Measurements from ENCODE around the gene OR51E1.

The OR51E1 gene, protein sequence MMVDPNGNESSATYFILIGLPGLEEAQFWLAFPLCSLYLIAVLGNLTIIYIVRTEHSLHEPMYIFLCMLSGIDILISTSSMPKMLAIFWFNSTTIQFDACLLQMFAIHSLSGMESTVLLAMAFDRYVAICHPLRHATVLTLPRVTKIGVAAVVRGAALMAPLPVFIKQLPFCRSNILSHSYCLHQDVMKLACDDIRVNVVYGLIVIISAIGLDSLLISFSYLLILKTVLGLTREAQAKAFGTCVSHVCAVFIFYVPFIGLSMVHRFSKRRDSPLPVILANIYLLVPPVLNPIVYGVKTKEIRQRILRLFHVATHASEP

DNA sequence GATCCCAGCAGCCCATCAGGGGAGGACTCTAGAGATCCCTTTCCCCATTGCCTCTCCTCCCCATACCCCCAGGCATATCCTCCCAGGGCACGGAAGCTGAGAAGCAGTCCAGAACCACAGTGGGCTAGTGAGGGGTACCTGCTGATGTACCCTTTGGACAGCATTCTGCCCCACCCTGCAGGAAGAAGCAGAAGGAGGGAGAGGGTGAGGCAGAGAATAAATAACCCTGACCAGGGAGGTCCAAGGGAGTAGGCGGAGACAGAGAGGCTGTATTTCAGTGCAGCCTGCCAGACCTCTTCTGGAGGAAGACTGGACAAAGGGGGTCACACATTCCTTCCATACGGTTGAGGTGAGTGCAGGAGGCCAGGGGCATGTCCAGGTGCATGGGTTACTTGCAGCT is at the start of gene OR51E1:
Gene OR51E1, plus strand, starts transcription at position 301 of the 400 bp plus-strand sequence. CDS start 8,545 bp downstream, outside the sequence.
- DNase-seq (ENCODE audit: low read depth in 3 of 3): no peak

DNA sequence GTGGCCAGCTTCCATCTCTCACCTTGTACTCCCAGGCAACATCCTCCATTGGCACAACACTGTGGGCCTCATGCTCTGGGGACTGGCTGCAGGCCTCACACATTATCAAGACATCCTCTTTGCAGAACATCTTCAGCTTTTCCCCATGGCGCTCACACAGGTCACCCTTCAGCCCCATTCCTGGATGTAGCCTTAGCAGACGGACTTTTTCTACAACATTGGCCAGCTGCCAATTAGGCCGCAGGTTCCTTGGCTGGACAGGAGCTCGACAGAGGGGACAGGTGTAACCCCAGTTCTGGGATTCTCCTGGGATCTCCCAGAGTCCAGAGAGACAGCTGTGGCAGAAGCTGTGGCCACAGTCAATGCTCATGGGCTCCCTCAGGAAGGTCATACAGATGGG is 38.7 kb upstream of the OR51E1 start:
- DNase-seq (ENCODE audit: low read depth in 3 of 3): no peak

DNA sequence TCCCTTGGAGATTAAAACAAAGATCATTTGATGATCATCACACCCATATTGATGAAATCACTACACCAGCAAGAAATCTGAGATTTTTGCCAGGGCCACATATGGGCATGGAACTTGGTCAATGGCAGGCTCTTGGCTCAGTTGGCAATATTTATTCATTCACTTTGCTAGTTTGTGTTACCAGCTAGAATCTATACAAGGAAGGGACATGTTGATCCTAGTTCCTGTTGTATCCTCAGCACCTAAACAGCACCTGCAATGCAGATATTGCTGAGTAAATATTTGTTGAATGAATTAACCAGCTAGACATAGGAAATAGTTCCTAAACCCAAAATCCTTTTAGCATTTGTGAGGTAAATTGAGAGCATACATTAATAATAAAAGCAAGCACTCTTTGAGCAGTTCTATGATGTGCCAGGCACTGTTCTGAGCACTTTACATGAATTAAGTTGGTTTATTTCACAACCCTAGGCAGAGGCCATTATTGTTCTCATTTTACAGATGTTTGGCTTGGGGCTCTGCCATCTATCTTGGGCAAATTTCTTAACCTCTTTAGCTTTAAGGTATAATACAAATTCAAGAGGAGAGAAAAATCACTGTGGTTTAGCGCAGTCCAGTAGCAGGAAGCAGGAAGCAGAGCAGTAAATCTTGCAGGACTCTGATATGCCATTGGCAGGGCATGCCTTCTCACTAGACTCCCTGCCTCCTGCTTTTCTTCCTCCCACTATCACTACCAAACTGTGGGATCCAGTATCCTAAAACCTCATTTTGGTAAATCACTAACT is 37.4 kb upstream of the OR51E1 start:
- DNase-seq (ENCODE audit: low read depth in 3 of 3): no peak

GRCh38 chr11:4607096-4607495 is 36.7 kb upstream of the OR51E1 start:
- no peak for DNase-seq (ENCODE audit: low read depth in 3 of 3)

- peak; percentile 89 to 92 (median 91) for DNase-seq (ENCODE audit: low read depth in 3 of 3)
Observed at GRCh38 chr11:4607781-4608666, 35.8 kb upstream of the OR51E1 start, which contains the start of gene TRIM68. TRIM68 (minus strand) TSS chr11:4608231; CDS start chr11:4605504, 2,727 bp downstream.

DNA sequence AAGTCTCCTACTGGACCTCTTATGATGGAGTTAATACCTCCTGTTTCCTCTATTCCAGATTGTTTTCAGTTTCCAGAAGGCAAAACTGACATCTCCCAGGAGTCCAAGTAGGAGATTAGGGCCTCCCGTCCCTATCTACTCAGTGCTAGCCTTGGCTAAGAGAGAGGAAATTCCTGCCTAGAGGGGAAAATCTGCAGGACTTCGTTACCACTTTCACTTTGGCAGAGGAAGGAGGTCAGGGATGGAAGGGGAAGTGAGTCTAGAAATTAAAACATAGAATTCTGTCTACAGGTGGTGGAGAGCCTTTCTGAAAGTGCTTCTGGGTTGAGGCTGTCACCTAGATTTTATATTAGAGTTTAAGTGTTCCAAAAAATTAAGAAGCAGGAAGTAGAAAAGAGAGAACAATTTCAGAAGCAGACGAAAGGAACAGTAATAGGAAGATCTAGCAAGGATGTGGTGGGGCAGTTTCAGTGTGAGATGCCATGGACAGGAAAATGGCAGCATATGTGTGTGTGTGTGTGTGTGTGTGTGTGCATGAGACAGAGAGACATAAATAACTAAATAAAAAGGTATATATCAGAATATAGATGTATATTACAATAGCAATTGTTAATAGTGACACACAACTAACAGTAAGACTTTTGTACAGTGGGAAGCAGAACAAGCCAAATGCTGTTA is 33.4 kb upstream of the OR51E1 start:
- DNase-seq (ENCODE audit: low read depth in 3 of 3): no peak

GRCh38 chr11:4611986-4612385 is 31.8 kb upstream of the OR51E1 start:
- DNase-seq (ENCODE audit: low read depth in 3 of 3): no peak

- no peak for DNase-seq (ENCODE audit: low read depth in 3 of 3)
Observed at GRCh38 chr11:4615856-4616444, 27.8 kb upstream of the OR51E1 start.

DNA sequence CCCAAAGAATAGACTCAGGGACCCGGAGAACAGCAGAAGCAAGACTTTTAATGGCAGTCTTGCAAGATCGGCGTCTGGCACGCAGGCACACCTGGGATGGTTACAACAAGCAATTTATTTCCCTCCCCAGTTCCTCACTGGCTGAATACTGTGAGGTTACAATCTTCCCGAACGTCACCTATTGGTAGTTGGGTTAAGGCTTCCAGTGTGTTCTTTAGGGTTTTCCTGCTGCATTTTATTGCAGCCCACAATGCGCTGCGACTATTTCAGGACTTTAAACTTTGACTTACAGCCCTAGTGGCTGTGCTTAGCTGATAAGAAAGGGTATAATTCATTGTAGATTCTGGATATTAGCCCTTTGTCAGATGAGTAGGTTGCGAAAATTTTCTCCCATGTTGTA is 24.3 kb upstream of the OR51E1 start:
- no peak for DNase-seq (ENCODE audit: low read depth in 3 of 3)

GRCh38 chr11:4626207-4627099 is 17.3 kb upstream of the OR51E1 start:
- peak in 2 of 3 experiments; percentile 26 to 27 for DNase-seq (ENCODE audit: low read depth in 3 of 3)

GRCh38 chr11:4636136-4636535 is 7.6 kb upstream of the OR51E1 start:
- DNase-seq (ENCODE audit: low read depth in 3 of 3): no peak

DNA sequence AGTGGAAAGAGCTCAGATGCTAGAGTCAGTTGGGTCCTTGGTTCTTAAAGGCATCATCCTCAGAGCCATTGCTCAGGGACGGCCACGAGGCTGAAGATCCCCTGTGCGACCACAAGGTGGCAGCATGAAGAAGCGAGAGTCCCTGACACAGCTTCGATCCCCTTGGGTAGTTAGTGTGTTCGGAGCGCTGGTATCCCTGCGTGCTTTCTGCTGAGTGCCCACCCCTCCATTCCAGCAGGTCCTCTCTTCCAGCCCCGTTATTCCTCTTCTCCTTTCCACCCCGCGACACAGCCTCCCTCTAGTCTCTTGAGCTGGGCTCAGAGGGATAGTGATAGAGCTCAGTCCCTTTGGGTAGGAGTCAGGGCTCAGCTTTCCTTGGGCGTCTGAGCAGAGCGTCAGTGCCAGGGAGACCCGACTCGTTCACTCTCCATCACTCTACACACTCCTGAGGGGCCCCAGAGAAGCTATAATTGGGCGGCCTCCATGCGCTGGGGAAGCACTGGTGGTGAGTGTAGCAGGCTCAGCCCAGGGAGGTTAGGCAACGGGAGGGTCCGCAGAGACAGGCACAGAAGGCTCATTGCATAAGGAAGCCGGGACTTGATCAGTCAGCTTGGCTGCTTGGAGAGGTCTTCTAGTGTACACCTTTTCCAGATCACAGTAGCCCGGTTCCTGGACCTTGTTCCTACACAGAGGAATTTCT is 6.7 kb upstream of the OR51E1 start, which contains the start of gene OR51D1:
Gene OR51D1, plus strand, starts transcription at position 516 of the 700 bp plus-strand sequence. CDS start 2,314 bp downstream, outside the sequence.
- peak; percentile 43 to 65 (median 50) for DNase-seq (ENCODE audit: low read depth in 3 of 3)

DNA sequence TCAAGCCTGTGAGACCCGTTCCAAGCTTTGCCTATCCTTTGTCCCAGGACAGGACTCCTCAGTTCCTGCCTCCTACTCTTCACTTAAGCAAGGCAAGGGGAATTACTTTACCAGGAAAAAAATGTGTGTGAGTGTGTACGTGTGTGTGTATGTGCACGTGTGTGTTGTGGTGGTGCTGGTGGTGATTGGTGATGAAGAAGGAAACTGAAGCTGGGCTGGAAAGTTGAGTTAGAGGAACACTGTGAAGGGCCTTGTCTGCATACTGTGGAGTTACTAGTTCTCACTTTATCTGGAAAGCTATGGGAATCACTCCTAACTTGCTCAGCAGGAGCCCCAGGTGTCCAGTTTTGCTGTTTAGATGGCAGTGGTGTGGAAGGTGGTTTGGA is 6.1 kb upstream of the OR51E1 start:
- DNase-seq (ENCODE audit: low read depth in 3 of 3): no peak

- DNase-seq (ENCODE audit: low read depth in 3 of 3): no peak
Observed at GRCh38 chr11:4639931-4640330, 3.9 kb upstream of the OR51E1 start.

- no peak for DNase-seq (ENCODE audit: low read depth in 3 of 3)
Observed at GRCh38 chr11:4641501-4641900, 2.3 kb upstream of the OR51E1 start.

- DNase-seq (ENCODE audit: low read depth in 3 of 3): no peak
Observed at GRCh38 chr11:4642043-4642442, 1.7 kb upstream of the OR51E1 start.

DNA sequence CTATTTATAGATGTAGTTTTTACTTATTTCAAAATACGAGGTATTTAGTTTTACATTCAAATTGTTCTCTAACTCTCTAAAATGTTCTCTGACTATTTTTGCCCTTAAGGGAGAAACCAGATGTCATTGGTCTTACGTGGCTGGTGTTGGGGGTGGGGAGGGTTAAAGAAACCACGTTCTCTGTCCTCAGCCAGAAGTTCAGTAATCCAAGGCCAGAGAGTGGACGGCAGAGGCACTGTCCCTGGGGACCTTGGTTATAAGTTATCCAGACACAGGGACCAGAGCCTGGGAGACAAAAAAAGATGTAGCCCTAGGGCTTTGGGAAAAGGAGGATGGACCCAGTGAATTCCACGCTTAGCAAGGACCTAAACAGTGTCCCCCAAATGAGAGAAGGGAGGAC is 706 bp upstream of the OR51E1 start:
- DNase-seq (ENCODE audit: low read depth in 3 of 3): no peak

DNA sequence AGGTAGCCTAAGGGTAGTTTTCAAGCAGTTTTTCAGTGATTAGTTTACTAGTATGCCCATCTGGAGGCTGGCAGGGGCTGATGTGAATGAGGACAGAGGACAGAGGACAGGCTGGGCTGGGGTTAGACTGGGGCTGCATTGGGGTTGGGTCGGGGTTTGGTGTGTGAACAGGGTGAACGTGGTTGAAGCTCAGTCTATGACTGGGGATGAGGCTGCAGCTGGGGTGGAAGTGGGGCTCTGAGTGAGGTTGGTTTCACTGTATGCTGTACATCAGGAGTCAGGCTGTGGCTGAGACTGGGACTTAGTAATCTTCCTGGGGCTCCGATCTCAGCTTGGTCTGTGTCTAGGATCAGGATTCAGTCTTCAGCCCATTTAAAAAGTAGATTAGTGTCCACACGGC is 451 bp downstream of the OR51E1 start:
- DNase-seq (ENCODE audit: low read depth in 3 of 3): no peak

DNA sequence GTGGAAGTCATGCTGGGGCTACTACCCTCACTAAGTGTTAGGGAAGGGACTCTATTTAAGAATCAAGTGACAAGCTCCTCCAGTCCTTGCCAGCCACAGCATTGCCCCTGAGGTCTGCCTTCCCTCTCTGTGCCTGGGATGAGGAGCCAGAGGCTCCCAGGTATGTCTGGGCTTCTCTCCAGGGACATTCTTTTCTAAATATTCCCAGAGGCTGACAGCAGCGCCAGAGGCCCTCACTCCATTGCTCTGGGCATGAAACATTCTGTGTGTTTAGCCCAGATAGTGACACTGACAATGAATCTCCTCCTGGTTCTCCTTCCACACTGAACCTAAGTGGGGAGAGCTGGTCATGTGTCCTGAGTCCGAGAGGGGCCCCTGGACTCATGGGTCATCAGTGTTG is 2.2 kb downstream of the OR51E1 start:
- no peak for DNase-seq (ENCODE audit: low read depth in 3 of 3)
